Spleen (tissue), 7 donors: ENCODE measurements around the gene DEK.

Experiments
- CTCF ChIP-seq, 11 experiments: fragments of 200-600 bp in 7 of 11; fragments of 450-650 bp in 4 of 11; sonication (generic) in 4 of 11; IDR thresholded peaks in 8 of 11; conservative IDR thresholded peaks in 3 of 11; 1 replicate in 7 of 11; 2 replicates in 4 of 11; pipeline versions ENCODE4 v1.4.0 to v1.8.0; 2016 to 2021; ENCODE audit warnings: antibody characterized with exemption in 11 of 11, inconsistent platforms in 4 of 11, mild to moderate bottlenecking in 1 of 11
- POLR2A ChIP-seq, 3 donors: fragments of 450-650 bp; IDR thresholded peaks; one replicate each; pipeline ENCODE4 v1.5.1; 2017; ENCODE audit warnings: antibody characterized with exemption in 3 of 3, mild to moderate bottlenecking in 1 of 3
- POLR2AphosphoS5 ChIP-seq, 3 donors: sonication (generic); formaldehyde crosslinking; IDR thresholded peaks; one replicate each; pipeline ENCODE4 v1.5.1; 2017; ENCODE audit warnings: antibody characterized with exemption in 3 of 3
- donor health status: DM: no; HTN: no; CAD: no; lungs with moderate emphysema.
- donor health status: DM: no; HTN: no; CAD: no.
- donor health status: DM: no; HTN: no; CAD: no.

GRCh38 chr6:18216411-18216810, 47.9 kb downstream of the DEK start:
- no peak for TF ChIP-seq CTCF (IDR thresholded peaks at IDR 0.05 in 8 of 11, conservative IDR thresholded peaks at IDR 0.05 in 3 of 11)
- TF ChIP-seq POLR2A (IDR thresholded peaks at IDR 0.05): no peak
- no peak for TF ChIP-seq POLR2AphosphoS5 (IDR thresholded peaks at IDR 0.05)
